ENCODE data around the gene NHLRC2.
"Not testable (repeated sequence)": the region's sequence is repeated elsewhere in the genome, so short reads cannot be mapped to it uniquely, and the experiment has no call there.

Gene NHLRC2

GRCh38 chr10:113823389-113823788, 31.1 kb upstream of the NHLRC2 start:
- no peak overlapping the region for H3K4me3 ChIP-seq (ENCODE audit: control insufficient read depth, low read depth, low read length)
- no peak for TF ChIP-seq CTCF (conservative IDR thresholded peaks at IDR 0.05; ENCODE audit: control insufficient read depth, insufficient read depth, low read depth, low read length)
- DNase-seq (ENCODE audit: low read depth) = no peak

- H3K4me3 ChIP-seq (ENCODE audit: control insufficient read depth, low read depth, low read length) = no peak overlapping the region
- no peak for TF ChIP-seq CTCF (conservative IDR thresholded peaks at IDR 0.05; ENCODE audit: control insufficient read depth, insufficient read depth, low read depth, low read length)
- DNase-seq (ENCODE audit: low read depth) = no peak
Observed at GRCh38 chr10:113825791-113826190, 28.7 kb upstream of the NHLRC2 start.

GRCh38 chr10:113828567-113828966, 25.9 kb upstream of the NHLRC2 start:
- not testable (repeated sequence) for DNase-seq (ENCODE audit: low read depth); H3K4me3 ChIP-seq (ENCODE audit: control insufficient read depth, low read depth, low read length)

- no peak overlapping the region for H3K4me3 ChIP-seq (ENCODE audit: control insufficient read depth, low read depth, low read length)
- no peak for DNase-seq (ENCODE audit: low read depth)
- no peak for TF ChIP-seq CTCF (conservative IDR thresholded peaks at IDR 0.05; ENCODE audit: control insufficient read depth, insufficient read depth, low read depth, low read length)
Observed at GRCh38 chr10:113842171-113842570, 12.3 kb upstream of the NHLRC2 start.

GRCh38 chr10:113843972-113844485, 10.4 kb upstream of the NHLRC2 start:
- DNase-seq (ENCODE audit: low read depth) = no peak
- no peak overlapping the region for H3K4me3 ChIP-seq (ENCODE audit: control insufficient read depth, low read depth, low read length)
- no peak for TF ChIP-seq CTCF (conservative IDR thresholded peaks at IDR 0.05; ENCODE audit: control insufficient read depth, insufficient read depth, low read depth, low read length)

GRCh38 chr10:113846036-113846435, 8.4 kb upstream of the NHLRC2 start:
- TF ChIP-seq CTCF (conservative IDR thresholded peaks at IDR 0.05; ENCODE audit: control insufficient read depth, insufficient read depth, low read depth, low read length) = no peak

GRCh38 chr10:113849140-113849803, 5.2 kb upstream of the NHLRC2 start:
- no peak for TF ChIP-seq CTCF (conservative IDR thresholded peaks at IDR 0.05; ENCODE audit: control insufficient read depth, insufficient read depth, low read depth, low read length)
- H3K4me3 ChIP-seq (ENCODE audit: control insufficient read depth, low read depth, low read length) = no peak overlapping the region
- no peak for DNase-seq (ENCODE audit: low read depth)

More at GRCh38 chr10:113846036-113846435, 8.4 kb upstream of the NHLRC2 start:
- DNase-seq (ENCODE audit: low read depth) = no peak
- H3K4me3 ChIP-seq (ENCODE audit: control insufficient read depth, low read depth, low read length) = no peak overlapping the region
